Measurements from ENCODE around the gene WSCD1. TPM values are rescaled to one million over a fixed set of nuclear protein-coding genes. Genes with fewer than 3 reads are reported as not detected.

The WSCD1 gene
- total and polyA plus RNA-seq, 7 donors: 4.1 to 17.5 (median 7.1) TPM

DNA sequence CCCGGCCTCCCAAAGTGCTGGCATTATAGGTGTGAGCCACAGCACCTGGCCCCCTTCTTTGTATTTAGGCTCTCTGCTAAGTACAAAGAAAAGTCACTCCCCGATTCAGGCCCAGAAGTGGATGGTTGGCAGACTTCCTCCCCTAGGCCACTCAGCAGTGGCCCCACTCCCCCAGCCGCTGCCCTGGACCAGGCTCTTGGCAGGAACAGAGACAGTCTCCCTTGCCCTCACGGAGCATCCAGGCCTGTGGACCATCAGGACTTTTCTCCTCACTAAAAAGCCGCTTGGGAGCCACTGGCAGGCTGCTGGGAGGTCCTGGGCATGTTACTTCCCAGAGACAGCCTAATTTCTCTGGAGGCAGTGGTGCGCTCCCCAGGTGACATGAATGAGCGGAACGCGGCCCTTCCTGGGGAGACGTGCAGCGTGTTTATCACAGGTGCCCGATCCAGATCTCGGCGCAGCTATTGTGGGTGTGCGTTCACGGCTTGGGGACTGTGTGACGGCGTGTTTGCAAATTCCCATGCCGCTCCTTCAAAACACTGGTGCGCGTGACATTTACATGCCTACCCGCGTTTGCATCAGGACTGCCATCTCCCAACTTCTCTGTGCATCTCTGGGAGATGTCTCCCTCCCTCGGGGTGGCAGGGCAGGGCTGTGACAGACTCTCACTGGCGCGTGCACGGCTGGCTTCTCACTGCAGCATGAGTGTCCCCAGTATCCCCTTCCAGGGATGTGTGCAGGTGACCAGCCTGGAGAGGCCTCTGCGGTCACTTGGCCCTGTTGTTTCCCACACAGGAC lies 16.6 kb downstream of the WSCD1 start:
- Histone ChIP-seq H3K36me3 (ENCODE audit: insufficient read depth in 1 of 2, low read depth in 1 of 2) (no peaks in the 10 kb centered on the region), H3K9me3 (no peaks in the 10 kb centered on the region), H3K27ac (no peak overlapping the region), H3K4me1 (peaks cover 48% of the 10 kb centered on the region), H3K4me3 (no peak overlapping the region), H3K27me3 (ENCODE audit: insufficient read depth in 3 of 3, low read length in 2 of 3) (no peaks in the 10 kb centered on the region)
- DNase-seq (no peak), ATAC-seq (no peak)
- intact Hi-C loops (cut with DNase I): no loop called here
- TF ChIP-seq, protein P1, sequence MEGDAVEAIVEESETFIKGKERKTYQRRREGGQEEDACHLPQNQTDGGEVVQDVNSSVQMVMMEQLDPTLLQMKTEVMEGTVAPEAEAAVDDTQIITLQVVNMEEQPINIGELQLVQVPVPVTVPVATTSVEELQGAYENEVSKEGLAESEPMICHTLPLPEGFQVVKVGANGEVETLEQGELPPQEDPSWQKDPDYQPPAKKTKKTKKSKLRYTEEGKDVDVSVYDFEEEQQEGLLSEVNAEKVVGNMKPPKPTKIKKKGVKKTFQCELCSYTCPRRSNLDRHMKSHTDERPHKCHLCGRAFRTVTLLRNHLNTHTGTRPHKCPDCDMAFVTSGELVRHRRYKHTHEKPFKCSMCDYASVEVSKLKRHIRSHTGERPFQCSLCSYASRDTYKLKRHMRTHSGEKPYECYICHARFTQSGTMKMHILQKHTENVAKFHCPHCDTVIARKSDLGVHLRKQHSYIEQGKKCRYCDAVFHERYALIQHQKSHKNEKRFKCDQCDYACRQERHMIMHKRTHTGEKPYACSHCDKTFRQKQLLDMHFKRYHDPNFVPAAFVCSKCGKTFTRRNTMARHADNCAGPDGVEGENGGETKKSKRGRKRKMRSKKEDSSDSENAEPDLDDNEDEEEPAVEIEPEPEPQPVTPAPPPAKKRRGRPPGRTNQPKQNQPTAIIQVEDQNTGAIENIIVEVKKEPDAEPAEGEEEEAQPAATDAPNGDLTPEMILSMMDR (IDR thresholded peaks at IDR 0.05): no peak
- whole genome bisulfite sequencing, 3 donors: 90 to 94% (median 92%) methylated on average over 28 of the region's 28 CpGs

DNA sequence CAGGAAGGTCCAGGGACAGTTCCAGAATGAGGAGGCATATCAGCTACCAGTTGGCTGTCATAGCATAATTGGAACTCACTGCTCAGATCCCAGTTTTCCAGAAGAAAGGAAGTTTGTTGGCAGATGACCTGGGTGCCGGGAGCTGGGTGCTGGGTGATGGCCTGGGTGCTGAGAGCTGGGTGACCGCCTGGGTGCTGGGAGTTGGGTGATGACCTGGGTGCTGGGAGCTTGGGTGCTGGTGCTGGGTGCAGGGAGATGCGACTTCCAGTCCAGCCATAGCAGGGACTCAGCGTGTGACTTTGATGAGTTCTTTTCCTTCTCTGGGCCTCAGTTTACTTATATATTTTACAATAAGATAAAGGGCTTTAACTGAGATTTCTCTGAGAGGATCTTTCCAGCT lies 18.0 kb downstream of the WSCD1 start:
- Histone ChIP-seq H3K27ac (no peak overlapping the region), H3K4me3 (no peak overlapping the region), H3K36me3 (ENCODE audit: insufficient read depth in 1 of 2, low read depth in 1 of 2) (no peaks in the 10 kb centered on the region), H3K27me3 (ENCODE audit: insufficient read depth in 3 of 3, low read length in 2 of 3) (no peaks in the 10 kb centered on the region), H3K4me1 (peaks cover 48% of the 10 kb centered on the region), H3K9me3 (no peaks in the 10 kb centered on the region)
- ATAC-seq (no peak), DNase-seq (no peak)
- WGBS, 3 donors: 96 to 99% (median 97%) methylated on average over 4 of the region's 4 CpGs
- intact Hi-C loops (cut with DNase I): no loop called here
- TF ChIP-seq, protein P1 (IDR thresholded peaks at IDR 0.05): no peak

DNA sequence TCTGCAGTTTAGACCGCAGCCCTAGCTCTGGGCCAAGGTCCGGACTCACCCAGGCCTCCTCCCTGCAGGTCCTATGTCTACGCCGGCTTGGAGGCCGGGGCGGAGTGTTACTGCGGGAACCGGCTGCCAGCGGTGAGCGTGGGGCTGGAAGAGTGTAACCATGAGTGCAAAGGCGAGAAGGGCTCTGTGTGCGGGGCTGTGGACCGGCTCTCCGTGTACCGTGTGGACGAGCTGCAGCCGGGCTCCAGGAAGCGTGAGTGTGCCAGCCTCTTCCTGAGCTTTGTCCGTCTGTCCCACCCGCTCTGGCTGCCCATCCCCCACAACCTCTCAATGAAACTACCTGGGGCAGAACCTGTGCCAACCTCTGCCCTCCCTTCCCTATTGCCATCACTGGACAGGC lies 20.1 kb downstream of the WSCD1 start:
- H3K27ac ChIP-seq: no peak overlapping the region
- WGBS, 3 donors: 85 to 93% (median 86%) methylated on average over 20 of the region's 20 CpGs
- peak in 1 of 4 donors; percentile 7 for ATAC-seq
- H3K9me3 ChIP-seq: no peaks in the 10 kb centered on the region
- no peak overlapping the region for H3K4me3 ChIP-seq
- peaks cover 29% of the 10 kb centered on the region for H3K4me1 ChIP-seq
- intact Hi-C loops (cut with DNase I): no loop called here
- no peaks in the 10 kb centered on the region for H3K27me3 ChIP-seq (ENCODE audit: insufficient read depth in 3 of 3, low read length in 2 of 3)
- peak in 1 of 2 donors; percentile 28 for DNase-seq
- H3K36me3 ChIP-seq (ENCODE audit: insufficient read depth in 1 of 2, low read depth in 1 of 2): no peaks in the 10 kb centered on the region
- TF ChIP-seq, protein P1 (IDR thresholded peaks at IDR 0.05): no peak

DNA sequence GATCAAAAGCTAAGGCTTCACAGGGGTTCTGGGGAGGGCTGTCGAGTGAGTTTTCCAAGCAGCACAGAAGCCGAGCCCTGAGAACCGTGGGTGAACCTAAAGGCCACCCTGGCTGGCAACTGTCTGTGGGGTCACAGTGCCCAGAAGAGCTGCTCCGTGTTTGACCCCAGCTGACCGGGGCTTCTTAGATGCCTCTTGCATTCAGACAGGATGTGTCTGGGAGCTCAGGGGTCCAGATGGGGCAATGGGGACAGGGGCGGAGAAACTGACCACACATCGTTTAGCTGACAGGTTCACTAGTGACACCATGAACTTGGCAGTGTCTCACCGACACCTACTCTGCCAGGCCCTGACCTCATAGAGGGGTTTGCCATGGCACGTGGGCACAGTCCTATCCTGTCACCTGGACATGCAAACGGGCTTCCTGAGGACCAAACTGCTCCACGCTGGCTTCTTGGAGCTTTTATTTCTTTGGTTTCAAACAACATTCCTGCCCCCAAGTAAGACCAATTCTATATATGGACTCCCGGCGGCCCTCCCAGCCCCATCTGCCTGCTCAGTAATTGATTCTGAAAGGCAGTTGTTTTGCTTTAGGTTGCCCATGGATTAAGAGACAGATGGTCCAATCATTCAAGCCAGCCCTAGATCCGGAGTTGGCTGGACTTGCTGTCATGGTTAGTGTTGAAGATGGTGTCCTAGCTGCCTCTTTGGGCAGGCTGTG lies 22.2 kb downstream of the WSCD1 start:
- no peaks in the 10 kb centered on the region for H3K36me3 ChIP-seq (ENCODE audit: insufficient read depth in 1 of 2, low read depth in 1 of 2)
- intact Hi-C loops (cut with DNase I): no loop called here
- H3K4me3 ChIP-seq: no peak overlapping the region
- DNase-seq: peak in 1 of 2 donors; percentile 53
- no peaks in the 10 kb centered on the region for H3K9me3 ChIP-seq
- ATAC-seq: peak; percentile 54 to 82 (median 70)
- no peak overlapping the region for H3K27ac ChIP-seq
- H3K4me1 ChIP-seq: peaks cover 22% of the 10 kb centered on the region
- H3K27me3 ChIP-seq (ENCODE audit: insufficient read depth in 3 of 3, low read length in 2 of 3): no peaks in the 10 kb centered on the region
- TF ChIP-seq, protein P1 (IDR thresholded peaks at IDR 0.05): no peak
- WGBS, 3 donors: 32 to 53% (median 36%) methylated on average over 14 of the region's 14 CpGs
